A549 (cell line): ENCODE measurements around the gene RPLP2. TPM values are rescaled to one million over a fixed set of nuclear protein-coding genes. Genes with fewer than 3 reads are reported as not detected.

Source experiments
- ATAC-seq, 2 experiments: fragments of 200-7000 bp in 1 of 2; fragments of >200 bp in 1 of 2; cut with Nextera tagmentation in 1 of 2; cut with Tn5 transposase in 1 of 2; 3 replicates each; pipeline versions ENCODE4 v1.8.0 to v1.9.1; 2018 to 2020; ENCODE audit warnings: mild to moderate bottlenecking in 1 of 2, moderate library complexity in 1 of 2
- CTCF ChIA-PET: fragments of 300-600 bp; sonication (Branson Sonifier 250); formaldehyde crosslinking; extraction: SDS; loops from one replicate; lab custom pipeline; 2021; ENCODE audit warnings: antibody characterized with exemption, inconsistent platforms; lab: Yijun Ruan, JAX
- POLR2A ChIA-PET: fragments of 350-600 bp; formaldehyde crosslinking; extraction: SDS; loops from one replicate; lab custom pipeline; 2021; ENCODE audit warnings: antibody characterized with exemption, inconsistent platforms; lab: Yijun Ruan, JAX
- DNase-seq, 2 experiments: peaks; one replicate each; pipeline versions ENCODE4 v3.0.0 to v3.0.0-alpha.2; 2011 to 2016; ENCODE audit warnings: low read depth in 1 of 2, low spot score in 1 of 2
- FAIRE-seq: peaks from 2 replicates; lab custom pipeline; 2011; peaks lifted over from hg19 to GRCh38; lab: Jason Lieb, UNC
- H3K27ac ChIP-seq, 2 experiments: fragments of >200 bp; sonication (Bioruptor Twin); formaldehyde crosslinking; 3 replicates each; pipeline ENCODE4 v1.5.1; 2016 to 2017
- H3K4me1 ChIP-seq: fragments of >200 bp; sonication (Bioruptor Twin); formaldehyde crosslinking; 3 replicates; pipeline ENCODE4 v1.6.1; 2016
- H3K4me2 ChIP-seq: fragments of >200 bp; sonication (Bioruptor Twin); formaldehyde crosslinking; 3 replicates; pipeline ENCODE4 v1.6.1; 2016
- H3K4me3 ChIP-seq: fragments of >200 bp; sonication (Bioruptor Twin); formaldehyde crosslinking; 3 replicates; pipeline ENCODE4 v1.5.1; 2016
- H3K9me3 ChIP-seq: fragments of >200 bp; sonication (Bioruptor Twin); formaldehyde crosslinking; 3 replicates; pipeline ENCODE4 v1.6.1; 2016
- BCL3 ChIP-seq: fragments of >200 bp; sonication (Bioruptor Twin); formaldehyde crosslinking; IDR thresholded peaks from 3 replicates; pipeline ENCODE4 v1.6.1; 2016
- CEBPB ChIP-seq, 2 experiments: fragments of >200 bp in 1 of 2; sonication (Bioruptor Twin) in 1 of 2; formaldehyde crosslinking in 1 of 2; IDR thresholded peaks; 2 replicates each; pipeline ENCODE4 v1.6.1; 2012 to 2016
- EP300 ChIP-seq, 2 experiments: fragments of >200 bp; sonication (Bioruptor Twin); formaldehyde crosslinking; IDR thresholded peaks; 2 replicates in 1 of 2; 3 replicates in 1 of 2; pipeline ENCODE4 v1.6.1; 2016 to 2017
- GATA3 ChIP-seq: IDR thresholded peaks from 2 replicates; pipeline ENCODE4 v1.6.1; 2012; ENCODE audit warnings: borderline replicate concordance
- HDAC2 ChIP-seq: fragments of 200-600 bp; sonication (generic); IDR thresholded peaks from 2 replicates; pipeline ENCODE4 v1.6.1; 2016
- HMGXB4 ChIP-seq: fragments of 250-450 bp; sonication (Bioruptor Pico); IDR thresholded peaks from 2 replicates; pipeline ENCODE4 v1.5.0; 2021; ENCODE audit warnings: mild to moderate bottlenecking, moderate library complexity, borderline replicate concordance
- JUN ChIP-seq, 2 experiments: fragments of >200 bp; sonication (Bioruptor Twin); formaldehyde crosslinking; IDR thresholded peaks; 2 replicates in 1 of 2; 3 replicates in 1 of 2; pipeline ENCODE4 v1.6.1; 2016 to 2017
- KDM1A ChIP-seq: fragments of 200-600 bp; sonication (generic); IDR thresholded peaks from 2 replicates; pipeline ENCODE4 v1.6.1; 2016; ENCODE audit warnings: low read depth, mild to moderate bottlenecking
- NPAS2 ChIP-seq: fragments of 250-450 bp; sonication (Bioruptor Pico); IDR thresholded peaks from 2 replicates; pipeline ENCODE4 v1.8.0; 2022; ENCODE audit warnings: mild to moderate bottlenecking, moderate library complexity, borderline replicate concordance
- NR3C1 ChIP-seq: fragments of >200 bp; sonication (Bioruptor Twin); formaldehyde crosslinking; IDR thresholded peaks from 3 replicates; pipeline ENCODE4 v1.6.1; 2017
- POLR2A ChIP-seq: IDR thresholded peaks from 2 replicates; pipeline ENCODE4 v1.6.1; 2012; ENCODE audit warnings: mild to moderate bottlenecking, low read length
- POLR2AphosphoS2 ChIP-seq: conservative IDR thresholded peaks from 2 replicates; pipeline ENCODE4 v1.6.1; 2012; ENCODE audit warnings: low read length, improper control_type of control experiment, inconsistent platforms
- RARB ChIP-seq: fragments of 250-450 bp; sonication (Bioruptor Pico); IDR thresholded peaks from 2 replicates; pipeline ENCODE4 v1.8.0; 2021; ENCODE audit warnings: mild to moderate bottlenecking, moderate library complexity
- REST ChIP-seq: fragments of 200-600 bp; sonication (generic); IDR thresholded peaks from 2 replicates; pipeline ENCODE4 v1.6.1; 2016; ENCODE audit warnings: antibody characterized with exemption, mild to moderate bottlenecking, moderate library complexity
- RFX5 ChIP-seq: fragments of 450-650 bp; IDR thresholded peaks from 2 replicates; pipeline ENCODE4 v1.7.1; 2014; ENCODE audit warnings: antibody characterized with exemption, mild to moderate bottlenecking, moderate library complexity
- RNF2 ChIP-seq: fragments of 200-600 bp; sonication (generic); IDR thresholded peaks from 2 replicates; pipeline ENCODE4 v1.6.1; 2016; ENCODE audit warnings: low read depth, mild to moderate bottlenecking, antibody characterized with exemption, moderate library complexity, borderline replicate concordance
- SREBF2 ChIP-seq: fragments of 450-650 bp; IDR thresholded peaks from 2 replicates; pipeline ENCODE4 v1.6.1; 2014; ENCODE audit warnings: mild to moderate bottlenecking, moderate library complexity
- TFCP2L1 ChIP-seq: fragments of 250-450 bp; sonication (Bioruptor Pico); IDR thresholded peaks from 2 replicates; pipeline ENCODE4 v1.5.0; 2021; ENCODE audit warnings: mild to moderate bottlenecking
- USF2 ChIP-seq: fragments of 450-650 bp; IDR thresholded peaks from 2 replicates; pipeline ENCODE4 v1.6.1; 2014; ENCODE audit warnings: antibody characterized with exemption
- WGBS: methylation state at CpG from one replicate; pipeline ENCODE4 v1.1.6; 2017; ENCODE audit errors: missing lambda C conversion rate; 5-methylcytosine and 5-hydroxymethylcytosine counted together
- polyA plus RNA-seq, 4 experiments: library from polyadenylated mRNA; depleted of rRNA in 3 of 4; stranded (reverse); fragments of >200 nt; fragmentation: RNase III in 1 of 4; extraction: RNeasy Plus Mini Kit Qiagen cat#74134 plus additional on column Dnase treatment in 1 of 4; gene quantifications; 2 replicates in 3 of 4; 3 replicates in 1 of 4; pipeline ENCODE4 v1.2.3, GENCODE V29; 2011 to 2017
- TF ChIP-seq, protein P1 (sequence below): fragments of 250-450 bp; sonication (Bioruptor Pico); IDR thresholded peaks from 2 replicates; pipeline ENCODE4 v1.5.0; 2020; ENCODE audit warnings: low read depth, mild to moderate bottlenecking, moderate library complexity

The RPLP2 gene
- polyA plus RNA-seq, 2 of the 4 experiments (the other 2 are of a cell fraction) = 1,493 to 2,508 TPM

DNA sequence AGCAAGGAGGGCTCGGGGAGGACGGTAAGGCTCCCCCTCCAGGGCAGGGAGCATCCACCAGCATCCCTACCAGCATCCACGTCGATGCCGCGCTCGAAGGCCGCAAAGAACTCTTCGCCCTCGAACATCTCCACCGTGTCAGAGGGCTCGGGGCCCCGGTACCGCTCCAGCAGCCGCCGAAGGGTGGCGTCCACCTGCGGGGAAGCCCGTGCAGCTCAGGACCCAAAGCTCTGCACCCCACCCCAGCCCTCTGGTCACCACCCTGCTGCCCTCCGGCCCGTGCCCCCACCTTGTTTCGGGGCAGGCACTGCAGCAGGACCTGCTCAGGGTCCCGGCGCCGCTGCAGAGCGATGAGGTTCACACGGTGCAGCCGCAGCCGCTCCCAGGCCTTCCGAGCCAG is 9.3 kb upstream of the RPLP2 start (continued):
- TF ChIP-seq HDAC2 = no peak
- no peak for TF ChIP-seq RNF2
- TF ChIP-seq CEBPB (IDR thresholded peaks at IDR 0.05) = no peak
- no peak for TF ChIP-seq JUN (IDR thresholded peaks at IDR 0.05)
- no peak for TF ChIP-seq NR3C1
- TF ChIP-seq, all 56 proteins: peak for 0

DNA sequence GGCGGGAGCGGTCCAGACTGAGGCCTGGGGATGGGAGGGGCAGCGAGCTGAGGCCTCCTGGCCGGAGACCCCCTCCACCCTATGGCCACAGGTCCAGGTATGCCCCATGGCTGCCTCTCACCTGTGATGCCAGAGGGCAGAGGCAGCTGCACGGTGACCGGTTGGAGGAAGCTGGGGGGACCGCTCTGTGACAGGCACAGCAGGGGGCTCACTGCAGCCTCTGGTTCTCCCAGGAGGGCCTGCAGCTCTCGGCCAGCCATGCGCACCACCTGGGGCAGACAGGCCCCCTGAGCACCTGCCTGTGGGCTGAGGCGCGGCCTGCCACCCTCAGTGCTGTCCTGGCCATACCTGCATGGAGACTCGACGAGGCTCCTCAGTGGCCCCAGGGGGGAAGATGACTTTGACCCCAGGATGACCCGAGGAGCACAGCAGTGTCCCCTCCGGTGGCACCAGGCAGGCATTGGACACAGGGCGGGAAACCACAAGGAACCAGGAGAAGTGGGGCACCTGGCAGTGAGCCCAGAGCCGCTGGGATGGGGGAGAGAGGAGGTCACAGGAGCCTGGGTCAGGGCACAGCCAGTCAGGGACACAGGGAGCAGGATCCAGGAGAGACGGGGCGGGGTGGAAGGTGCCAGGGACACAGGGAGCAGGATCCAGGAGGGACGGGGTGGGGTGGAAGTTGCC is 8.5 kb upstream of the RPLP2 start:
- H3K27ac ChIP-seq = no peak overlapping the region
- H3K9me3 ChIP-seq = no peaks in the 10 kb centered on the region
- H3K4me3 ChIP-seq = no peak overlapping the region
- DNase-seq (no peak), ATAC-seq (no peak), FAIRE-seq (no peak)
- WGBS = 94% methylated on average over 11 of the region's 20 CpGs
- no peak overlapping the region for H3K4me2 ChIP-seq
- TF ChIP-seq, protein P1, sequence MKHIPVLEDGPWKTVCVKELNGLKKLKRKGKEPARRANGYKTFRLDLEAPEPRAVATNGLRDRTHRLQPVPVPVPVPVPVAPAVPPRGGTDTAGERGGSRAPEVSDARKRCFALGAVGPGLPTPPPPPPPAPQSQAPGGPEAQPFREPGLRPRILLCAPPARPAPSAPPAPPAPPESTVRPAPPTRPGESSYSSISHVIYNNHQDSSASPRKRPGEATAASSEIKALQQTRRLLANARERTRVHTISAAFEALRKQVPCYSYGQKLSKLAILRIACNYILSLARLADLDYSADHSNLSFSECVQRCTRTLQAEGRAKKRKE (CRISPR knock-in tag) = no peak
- TF ChIP-seq NR3C1 = no peak
- TF ChIP-seq RFX5 = no peak
- no peak for TF ChIP-seq HMGXB4
- TF ChIP-seq USF2 = no peak
- TF ChIP-seq GATA3 = no peak
- TF ChIP-seq KDM1A = no peak
- TF ChIP-seq RARB (CRISPR knock-in tag) = no peak
- no peak for TF ChIP-seq REST
- no peak for TF ChIP-seq NPAS2 (CRISPR knock-in tag)
- no peak for TF ChIP-seq SREBF2
- no peak for TF ChIP-seq BCL3
- TF ChIP-seq EP300 (IDR thresholded peaks at IDR 0.05) = no peak
- TF ChIP-seq JUN (IDR thresholded peaks at IDR 0.05) = no peak
- TF ChIP-seq POLR2A = no peak
- no peak for TF ChIP-seq POLR2AphosphoS2
- no peak for TF ChIP-seq TFCP2L1 (CRISPR knock-in tag)
- CTCF ChIA-PET = interaction anchor here (1.0 kb wide), 2 partner anchors 11 to 36 kb away, joined by 3 read pairs; partner anchors contain the start of gene CEND1
- POLR2A ChIA-PET = no interaction called here
- peaks cover 22% of the 10 kb centered on the region for H3K4me1 ChIP-seq
